GM12872 (cell line): Measurements from ENCODE around the gene MICAL3.

ENCODE experiments used
- CTCF ChIP-seq: IDR thresholded peaks from 3 replicates; pipeline ENCODE4 v1.5.1; 2011; ENCODE audit warnings: low read depth, mild to moderate bottlenecking, low read length, moderate library complexity; ENCODE audit not compliant: insufficient read depth

MICAL3 gene

GRCh38 chr22:17873804-17874203 lies 150.6 kb downstream of the MICAL3 start:
- TF ChIP-seq CTCF, result no peak

DNA sequence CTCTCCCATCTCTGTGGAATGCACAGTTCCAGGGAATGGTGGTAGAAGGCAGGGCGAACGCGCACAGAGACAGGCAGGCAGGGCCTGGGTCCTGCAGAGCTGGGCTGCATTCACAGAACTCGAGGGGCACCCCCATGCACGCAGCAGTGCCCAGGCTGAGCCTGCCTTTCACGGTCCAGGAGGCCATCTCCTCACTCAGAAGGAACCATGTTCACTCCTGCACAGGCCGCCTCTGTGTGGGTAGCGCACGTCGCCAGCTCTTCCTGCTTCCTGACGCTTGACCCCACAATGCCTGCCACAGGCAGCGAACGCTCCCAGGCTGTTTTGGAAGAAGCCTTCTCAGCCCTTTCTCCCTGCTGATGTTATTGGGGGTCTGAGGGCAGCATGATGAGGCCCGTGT lies 151.2 kb downstream of the MICAL3 start:
- TF ChIP-seq CTCF, result no peak

- TF ChIP-seq CTCF, result no peak
These were observed 151.9 kb downstream of the MICAL3 start for GRCh38 chr22:17872471-17872870.

DNA sequence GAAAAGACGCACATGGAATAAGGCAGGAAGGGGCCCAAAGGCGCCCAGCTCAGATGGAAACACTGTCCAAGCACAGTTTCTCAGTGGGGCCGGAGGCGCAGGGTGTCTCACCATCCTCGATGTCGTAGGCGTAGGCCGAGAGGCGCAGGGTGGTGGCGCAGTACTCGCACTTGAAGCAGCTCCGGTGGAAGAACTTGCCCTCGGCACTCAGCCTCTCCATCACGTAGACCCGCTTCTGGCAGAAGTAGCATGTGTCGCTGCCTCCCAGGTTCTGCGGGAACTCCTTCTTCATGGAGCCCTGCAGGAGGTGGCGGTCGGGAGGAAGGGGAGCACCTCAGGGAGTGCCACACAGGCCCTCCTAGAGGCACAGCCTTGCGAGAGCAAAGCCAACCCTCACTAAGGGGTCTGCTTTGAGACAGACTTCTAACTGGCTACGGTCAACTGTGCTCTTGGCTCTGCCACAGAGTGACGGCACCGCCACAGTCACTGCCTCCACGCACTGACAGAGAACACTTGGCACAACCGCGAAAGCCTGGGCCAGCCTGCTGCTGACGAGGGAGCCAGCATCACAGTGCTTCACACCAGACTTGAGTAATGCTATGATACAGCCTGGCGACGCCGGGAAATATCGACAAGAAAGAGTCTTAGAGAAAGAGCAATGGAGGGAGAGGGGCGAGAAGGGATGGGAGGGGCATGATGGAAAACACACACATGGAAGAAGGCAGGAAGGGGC lies 152.5 kb downstream of the MICAL3 start:
- TF ChIP-seq CTCF, result no peak

DNA sequence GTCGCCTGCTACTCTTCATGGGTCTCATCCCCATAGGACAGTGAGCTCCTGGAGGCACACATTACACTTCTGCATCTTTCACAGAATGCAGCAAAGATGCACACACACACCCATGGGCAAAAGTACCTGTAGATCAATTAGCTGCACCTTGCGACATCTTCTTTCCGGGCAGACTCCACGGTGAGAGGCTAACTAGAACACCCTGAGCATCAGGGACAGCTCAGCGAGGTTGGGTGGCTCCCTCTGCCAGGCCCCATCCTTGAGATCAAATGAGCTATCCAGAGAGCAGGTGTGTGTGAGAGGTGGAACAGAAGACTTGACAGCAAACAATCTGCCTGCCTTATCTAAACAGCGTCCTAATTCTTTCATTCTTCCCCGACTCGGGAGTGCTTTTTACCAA lies 154.0 kb downstream of the MICAL3 start:
- no peak for TF ChIP-seq CTCF

- TF ChIP-seq CTCF, result no peak
These were observed 154.9 kb downstream of the MICAL3 start for GRCh38 chr22:17869285-17870096.

GRCh38 chr22:17868771-17869170 lies 155.6 kb downstream of the MICAL3 start:
- no peak for TF ChIP-seq CTCF
